Astrocyte (in vitro differentiated cells and primary cell): ENCODE measurements around the gene KDM4B.

Source experiments
- CTCF ChIP-seq: IDR thresholded peaks from 2 replicates; pipeline ENCODE4 v1.5.1; 2011; ENCODE audit warnings: low read depth, mild to moderate bottlenecking, inconsistent platforms, low read length, moderate library complexity; ENCODE audit not compliant: insufficient read depth
- EZH2 ChIP-seq: IDR thresholded peaks from 2 replicates; pipeline ENCODE4 v1.6.1; 2012; ENCODE audit warnings: mild to moderate bottlenecking, low read length, inconsistent platforms; ENCODE audit not compliant: insufficient read depth

DNA sequence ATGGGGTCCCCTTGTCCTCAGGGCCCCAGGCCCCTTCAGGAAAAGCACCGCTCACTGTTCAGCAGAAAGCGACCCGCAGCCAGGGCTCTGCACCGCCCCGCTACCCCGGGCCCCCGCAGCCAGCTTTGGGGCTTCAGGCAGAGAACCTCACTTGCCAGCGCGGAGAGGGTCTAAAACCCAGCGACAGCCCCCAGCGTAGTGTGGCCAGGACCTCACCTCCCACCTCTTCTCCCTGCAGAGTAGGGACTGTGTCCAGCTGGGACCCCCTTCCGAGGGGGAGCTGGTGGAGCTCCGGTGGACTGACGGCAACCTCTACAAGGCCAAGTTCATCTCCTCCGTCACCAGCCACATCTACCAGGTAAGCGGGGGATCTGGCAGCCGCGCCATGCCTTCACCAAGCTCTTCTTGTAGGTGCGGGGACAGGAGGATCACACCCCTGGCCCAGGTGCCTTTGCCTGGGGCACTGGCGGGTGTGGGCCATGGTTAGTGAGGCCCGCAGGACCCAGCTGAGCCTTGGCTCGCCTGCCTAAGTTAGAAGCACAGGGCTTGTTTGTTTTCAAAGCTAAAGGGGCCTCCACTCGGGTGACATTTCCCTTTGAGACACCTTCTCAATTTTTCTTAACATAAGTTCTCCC, 175.7 kb downstream of the KDM4B start:
- TF ChIP-seq CTCF (no peak), EZH2 (no peak)
